Posterior vena cava (tissue), 2 donors: Measurements from ENCODE around the gene PTPRN2. TPM values are rescaled to one million over a fixed set of nuclear protein-coding genes. Genes with fewer than 3 reads are reported as not detected.

Experiments
- DNase-seq: peaks from one replicate; pipeline ENCODE4 v3.0.0-alpha.2; 2020; ENCODE audit warnings: low spot score
- intact Hi-C, 2 donors: fragments of 100-400 bp; cut with DNase I; formaldehyde crosslinking; loops; one replicate each; pipeline versions ENCODE4 v1.14.1 to v1.14.2; 2022 to 2023
- total RNA-seq, 2 donors: library from RNA; stranded (reverse); fragmentation: NEBNext Ultra II Directional; extraction: Animal tissue kit (Norgen Biotek cat#: 25700); gene quantifications; one replicate each; pipeline ENCODE4 v1.2.1, GENCODE V29; 2021
- donor health status: DM: yes; HTN: yes; CAD: no.
- donor health status: DM: yes; HTN: yes; CAD: no.

PTPRN2 gene
- total RNA-seq, 2 donors from 2014 or later = 1.6 to 2.8 TPM

- intact Hi-C loops = no loop called here
- DNase-seq = no peak
These were observed 724.4 kb downstream of the PTPRN2 start for GRCh38 chr7:157863176-157863575.

DNA sequence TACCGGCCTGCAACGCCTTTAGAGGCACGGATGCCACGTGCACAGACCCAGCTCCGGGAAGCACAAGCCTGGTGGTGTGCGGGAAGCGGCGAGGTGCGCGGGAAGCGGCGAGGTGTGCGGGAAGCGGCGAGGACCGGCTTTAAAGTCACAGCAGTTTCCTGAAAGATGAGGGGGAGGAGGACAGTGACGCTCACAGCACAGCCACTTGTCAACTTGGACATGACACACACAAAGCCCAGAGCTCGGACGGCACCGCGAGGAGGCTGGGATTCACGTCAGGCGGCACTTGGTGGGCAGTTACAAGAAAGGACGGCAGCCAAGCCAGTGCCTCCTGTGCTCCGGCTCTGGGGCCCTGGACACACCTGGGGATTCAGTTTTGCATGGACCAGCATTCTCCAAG lies 724.9 kb downstream of the PTPRN2 start:
- no peak for DNase-seq
- intact Hi-C loops = no loop called here

DNA sequence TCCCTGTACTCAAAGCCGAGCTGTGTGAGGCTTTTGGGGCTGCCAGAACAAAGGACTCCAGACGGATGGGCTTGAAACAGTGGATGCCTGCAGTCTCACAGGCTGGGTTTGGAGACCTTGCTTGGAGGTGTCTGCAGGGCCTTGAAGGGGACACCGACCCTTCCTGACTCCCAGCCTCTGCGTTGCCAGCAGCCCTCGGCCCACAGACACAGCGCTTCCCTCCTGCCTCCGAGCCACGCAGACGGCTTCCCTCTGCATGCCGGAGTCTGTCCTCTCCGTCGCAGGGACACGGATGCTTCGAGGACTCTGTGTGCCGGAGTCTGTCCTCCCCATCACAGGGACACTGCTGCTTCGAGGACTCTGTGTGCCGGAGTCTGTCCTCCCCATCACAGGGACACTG lies 726.1 kb downstream of the PTPRN2 start:
- no peak for DNase-seq
- intact Hi-C loops = no loop called here

DNA sequence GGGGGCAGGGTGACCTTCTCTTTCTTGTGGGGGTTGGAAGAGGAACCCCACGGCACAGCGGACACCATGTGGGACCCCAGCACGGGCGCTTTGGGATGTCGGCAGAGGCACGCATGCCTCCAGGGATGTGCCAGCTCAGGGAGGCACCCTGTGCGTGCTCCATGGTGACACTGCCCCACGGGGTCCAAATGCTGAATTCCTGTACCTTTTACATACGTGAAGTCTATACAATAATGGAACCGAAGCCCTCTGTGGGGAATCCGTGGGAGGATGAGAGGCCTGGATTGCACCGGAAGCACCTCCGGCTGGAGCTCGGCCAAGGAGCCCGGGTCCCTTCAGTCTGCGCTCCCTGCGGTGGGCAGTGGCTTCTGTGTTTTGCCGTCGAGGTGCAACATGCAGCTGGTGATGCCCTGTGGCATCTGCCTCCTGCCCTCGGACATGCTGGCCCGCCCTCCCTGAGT lies 726.6 kb downstream of the PTPRN2 start:
- intact Hi-C loops = no loop called here
- peak; percentile 68 for DNase-seq

- intact Hi-C loops = no loop called here
These were observed 727.2 kb downstream of the PTPRN2 start for GRCh38 chr7:157860406-157860805.

DNA sequence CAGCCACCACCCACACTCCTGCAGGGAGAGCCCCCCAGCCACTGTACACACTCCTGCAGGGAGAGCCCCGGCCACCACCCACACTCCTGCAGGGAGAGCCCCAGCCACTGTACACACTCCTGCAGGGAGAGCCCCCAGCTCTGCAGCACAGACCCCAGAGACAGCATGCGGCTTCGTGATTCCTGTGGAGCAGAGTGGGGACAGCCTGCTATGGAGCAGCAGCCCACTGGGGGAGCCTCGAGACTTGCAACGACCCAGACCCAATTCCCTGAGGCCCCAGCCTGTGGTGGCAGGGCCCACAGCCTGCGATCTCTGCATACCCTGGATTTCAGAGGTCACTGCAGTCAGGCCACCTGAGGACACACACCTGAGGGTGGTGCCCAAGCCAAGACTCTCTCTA lies 727.7 kb downstream of the PTPRN2 start:
- intact Hi-C loops = no loop called here
- no peak for DNase-seq

More at GRCh38 chr7:157860406-157860805, 727.2 kb downstream of the PTPRN2 start:
- no peak for DNase-seq

GRCh38 chr7:157857578-157858075 lies 730.0 kb downstream of the PTPRN2 start:
- intact Hi-C loops = no loop called here

GRCh38 chr7:157856873-157857577 lies 730.6 kb downstream of the PTPRN2 start:
- DNase-seq = peak; percentile 64

More at GRCh38 chr7:157857578-157858075, 730.0 kb downstream of the PTPRN2 start:
- DNase-seq = peak; percentile 45

DNA sequence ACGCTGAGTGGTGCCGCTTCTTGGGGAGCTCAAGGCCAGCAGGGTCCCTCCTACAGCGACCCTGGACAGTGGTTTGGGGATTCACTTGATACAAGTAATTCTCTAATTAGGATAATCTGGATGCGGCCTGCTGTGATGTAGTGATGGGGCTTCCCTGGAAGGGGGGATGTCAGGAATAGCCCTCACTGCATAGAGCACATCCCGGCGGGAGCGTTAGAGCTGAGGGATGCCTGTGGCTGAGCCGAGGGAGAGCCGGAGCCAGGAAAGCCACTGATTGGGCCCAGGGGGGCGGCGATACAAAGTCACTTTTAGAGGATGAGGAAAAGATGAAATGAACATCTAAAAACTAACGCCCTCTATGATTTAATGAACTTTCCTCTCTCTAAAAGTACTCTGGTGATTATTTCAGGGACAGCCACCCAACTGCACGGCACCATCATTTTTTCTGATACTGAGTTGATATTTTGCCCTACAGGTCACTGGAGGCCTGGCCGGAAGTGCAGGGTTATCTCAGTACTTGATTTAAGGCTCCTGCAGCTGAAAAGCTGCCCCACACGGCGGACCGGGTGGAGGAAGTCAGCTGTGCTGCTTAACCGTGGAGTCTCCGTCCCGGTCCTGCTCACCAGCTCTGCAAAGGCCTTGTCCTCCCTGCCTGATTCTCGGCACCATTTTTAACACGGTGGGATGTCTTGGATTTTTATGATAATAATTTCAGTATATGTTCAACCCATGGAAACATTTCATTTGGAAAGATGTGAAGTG lies 732.0 kb downstream of the PTPRN2 start:
- intact Hi-C loops = no loop called here
- DNase-seq = peak; percentile 75

More at GRCh38 chr7:157856873-157857577, 730.6 kb downstream of the PTPRN2 start:
- intact Hi-C loops = no loop called here

- no peak for DNase-seq
- intact Hi-C loops = no loop called here
These were observed 732.6 kb downstream of the PTPRN2 start for GRCh38 chr7:157855016-157855415.

- DNase-seq = peak; percentile 93
- intact Hi-C loops = loop anchor here in 1 of 2 donors (5.0 kb wide), 1 partner anchor 97 kb away; no protein-coding TSS in a partner anchor
These were observed 733.3 kb downstream of the PTPRN2 start for GRCh38 chr7:157854066-157854891.

DNA sequence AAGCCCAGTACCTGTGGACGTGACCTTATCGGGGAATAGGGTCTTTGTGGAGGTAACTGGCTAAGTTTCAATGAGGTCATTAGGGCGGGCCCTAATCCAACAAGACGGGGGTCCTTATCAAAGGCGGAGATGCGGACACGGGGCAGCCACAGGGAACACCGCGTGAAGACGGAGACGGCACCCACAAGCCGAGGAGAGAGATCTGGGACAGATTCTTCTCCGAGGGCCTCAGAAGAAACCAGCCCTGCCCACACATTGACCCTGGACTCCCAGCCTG lies 733.9 kb downstream of the PTPRN2 start:
- no peak for DNase-seq
- intact Hi-C loops = loop anchor here in 1 of 2 donors (5.0 kb wide), 1 partner anchor 96 kb away; no protein-coding TSS in a partner anchor

GRCh38 chr7:157853076-157853788 lies 734.4 kb downstream of the PTPRN2 start:
- DNase-seq = no peak

DNA sequence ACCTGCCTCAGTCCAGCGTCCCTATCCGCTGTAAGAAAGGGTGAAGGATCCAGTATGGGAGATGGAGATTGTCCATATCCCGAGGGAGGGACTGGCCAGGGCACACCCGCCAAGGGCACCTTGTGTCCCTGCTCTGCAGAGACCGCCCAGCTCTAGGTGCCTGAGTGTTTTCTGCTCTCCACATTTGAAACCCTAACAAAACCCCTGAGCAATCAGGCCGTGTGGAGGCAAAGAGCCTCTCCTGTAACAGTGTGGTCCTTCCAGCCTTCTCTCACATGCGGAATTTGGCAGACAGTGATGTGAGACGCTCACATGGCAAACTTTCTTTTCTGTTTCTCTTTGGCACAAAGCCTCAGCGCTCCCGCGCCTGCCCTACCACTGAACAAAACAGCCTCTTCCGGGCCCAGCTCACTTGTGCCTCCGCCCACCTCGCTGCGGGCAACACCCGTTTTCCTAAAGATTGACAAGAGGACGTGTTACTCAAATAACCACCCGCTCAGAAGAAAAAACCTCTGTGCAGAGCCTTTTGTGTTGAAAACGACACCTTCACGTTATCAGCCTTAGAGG lies 736.0 kb downstream of the PTPRN2 start:
- intact Hi-C loops = loop anchor here in 1 of 2 donors (5.0 kb wide), 1 partner anchor 94 kb away; no protein-coding TSS in a partner anchor
- peak; percentile 88 for DNase-seq

More at GRCh38 chr7:157853076-157853788, 734.4 kb downstream of the PTPRN2 start:
- intact Hi-C loops = loop anchor here in 1 of 2 donors (5.0 kb wide), 1 partner anchor 96 kb away; no protein-coding TSS in a partner anchor

DNA sequence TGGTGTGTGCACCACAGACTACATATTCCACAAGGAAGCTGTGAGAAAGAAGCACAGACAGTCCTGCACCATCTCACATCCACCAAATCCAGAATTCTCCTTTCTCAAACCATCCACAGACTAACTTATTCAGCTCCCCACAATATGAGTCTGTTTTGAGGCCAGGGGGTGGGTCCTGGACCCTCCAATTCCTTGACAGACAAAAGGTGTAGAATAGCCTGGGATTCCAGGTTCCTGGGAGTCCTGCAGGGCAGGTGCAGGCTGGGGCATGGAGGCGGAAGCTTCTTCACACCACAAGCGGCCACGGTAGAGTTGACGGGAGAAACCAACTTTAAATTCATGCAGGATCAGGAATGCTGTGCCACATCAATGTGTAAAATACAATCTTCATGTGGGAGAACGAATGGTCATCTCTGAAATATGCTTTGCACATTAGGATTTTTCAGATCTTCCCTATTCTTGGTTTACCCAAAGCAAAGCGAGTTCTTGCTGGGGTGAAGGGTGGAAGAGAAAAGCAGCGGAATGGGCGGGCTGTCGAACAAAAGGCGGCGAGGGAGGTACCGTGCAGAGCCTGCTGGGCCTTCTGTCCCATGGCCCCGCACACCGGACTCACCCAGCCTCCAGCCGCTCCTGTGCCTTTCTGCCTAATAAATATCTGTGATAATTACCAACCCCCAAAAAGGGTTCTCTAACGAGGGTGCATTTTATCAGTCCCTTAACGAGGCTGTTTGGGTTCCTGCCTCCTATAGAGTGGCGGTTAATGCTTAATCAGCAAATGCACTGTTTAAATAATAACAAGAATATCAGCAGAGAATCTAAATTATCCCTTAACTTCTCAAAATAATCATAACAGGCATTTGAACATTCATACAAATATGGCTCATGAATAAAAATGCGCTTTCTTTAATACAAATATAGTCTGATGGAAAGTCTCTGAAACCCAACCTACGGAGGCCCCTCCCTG lies 736.9 kb downstream of the PTPRN2 start:
- DNase-seq = no peak
- intact Hi-C loops = loop anchor here in 1 of 2 donors (5.0 kb wide), 1 partner anchor 93 kb away; no protein-coding TSS in a partner anchor

DNA sequence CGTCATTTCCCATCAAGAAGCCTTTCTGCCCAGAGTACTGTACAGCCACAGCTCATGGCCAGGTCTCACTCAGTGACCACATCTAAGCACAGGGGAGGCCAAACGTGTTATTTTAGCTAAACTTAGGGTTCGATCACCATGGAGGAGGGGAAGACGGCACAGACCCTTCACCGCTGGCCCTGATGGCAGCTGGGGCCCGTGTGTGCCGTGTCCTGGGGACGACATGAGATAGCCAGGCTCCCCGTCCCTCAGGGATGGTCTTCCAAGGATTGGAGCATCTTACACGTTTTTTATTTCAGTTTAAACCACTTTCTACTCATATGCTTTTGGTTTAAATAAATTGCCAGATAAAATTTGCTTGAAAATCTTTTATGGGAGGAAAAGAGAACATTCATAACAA lies 737.9 kb downstream of the PTPRN2 start:
- intact Hi-C loops = loop anchor here in 1 of 2 donors (5.0 kb wide), 1 partner anchor 92 kb away; no protein-coding TSS in a partner anchor
- no peak for DNase-seq

GRCh38 chr7:157849341-157849596 lies 738.4 kb downstream of the PTPRN2 start:
- intact Hi-C loops = no loop called here
- no peak for DNase-seq
